Measurements from ENCODE around the gene BCL2L1. TPM values are rescaled to one million over a fixed set of nuclear protein-coding genes. Genes with fewer than 3 reads are reported as not detected.
A peak's percentile ranks its signal among the peaks of the same experiment; 100 is the strongest.

Gene BCL2L1
- polyA plus RNA-seq, 1 of the 3 experiments (the other 2 are of a cell fraction) = 99.9 TPM

- DNase-seq = no peak
- no peaks in the 10 kb centered on the region for H3K27me3 ChIP-seq (ENCODE audit: insufficient read depth)
- TF ChIP-seq RCOR1 (IDR thresholded peaks at IDR 0.05; ENCODE audit: low read length) = no peak
- TF ChIP-seq GATA2 (CRISPR knock-in tag; IDR thresholded peaks at IDR 0.05) = no peak
- TF ChIP-seq CHD2 (IDR thresholded peaks at IDR 0.05; ENCODE audit: low read length, partially characterized antibody) = no peak
- no peak for TF ChIP-seq FOXJ3 (CRISPR knock-in tag; IDR thresholded peaks at IDR 0.05)
- no peak for TF ChIP-seq CTCF (IDR thresholded peaks at IDR 0.05)
- WGBS (ENCODE audit: low lambda C conversion rate) = 67% methylated on average over 1 of the region's 4 CpGs
- no peaks in the 10 kb centered on the region for H3K9me2 ChIP-seq
- H3K79me2 ChIP-seq (ENCODE audit: insufficient read depth) = peaks cover 100% of the 10 kb centered on the region
- no peak overlapping the region for H3K4me3 ChIP-seq (ENCODE audit: low read depth in 2 of 2, low read length in 1 of 2)
- H3F3A ChIP-seq (replicated peaks; ENCODE audit: insufficient read depth) = peaks cover 36% of the 10 kb centered on the region
- peaks cover 4 to 16% of the 10 kb centered on the region in 2 experiments; a peak in 2 of 4 replicates for H3K4me1 ChIP-seq (ENCODE audit: control insufficient read depth in 1 of 2, insufficient read depth in 2 of 2, low read depth in 1 of 2, low read length in 1 of 2)
- H3K9me3 ChIP-seq = no peaks in the 10 kb centered on the region
- H3K4me2 ChIP-seq = no peak overlapping the region; the same call in 1 of the 2 replicates
- POLR2A ChIA-PET = no interaction called here
- peaks cover 43 to 46% of the 10 kb centered on the region in 2 experiments for H3K36me3 ChIP-seq (replicated peaks in 1 of 2; ENCODE audit: control insufficient read depth in 1 of 2, insufficient read depth in 2 of 2, low read length in 1 of 2)
- no peaks in the 10 kb centered on the region for H4K20me1 ChIP-seq (ENCODE audit: insufficient read depth)
- H3K9ac ChIP-seq = no peak overlapping the region
- H3K27ac ChIP-seq (ENCODE audit: low read depth in 2 of 2, low read length in 1 of 2) = peak overlapping the region in 1 of 2 experiments; percentile 80; a peak in 2 of 4 replicates
- CTCF ChIA-PET = interaction anchor here (0.6 to 4.6 kb wide), 3 partner anchors 17 to 1111 kb away, joined by 3 to 18 read pairs (median 3); partner anchors contain the start of gene BCL2L1
- H2AFZ ChIP-seq (ENCODE audit: low read depth) = no peak overlapping the region
Measured at GRCh38 chr20:31705598-31706597, 16.8 kb downstream of the BCL2L1 start.

- no peaks in the 10 kb centered on the region for H3K27me3 ChIP-seq (ENCODE audit: insufficient read depth)
- no peaks in the 10 kb centered on the region for H3K9me2 ChIP-seq
- H3K27ac ChIP-seq (ENCODE audit: low read depth in 2 of 2, low read length in 1 of 2) = peak overlapping the region; percentile 35 to 80; a peak in 3 of 4 replicates
- peaks cover 39 to 49% of the 10 kb centered on the region in 2 experiments for H3K36me3 ChIP-seq (replicated peaks in 1 of 2; ENCODE audit: control insufficient read depth in 1 of 2, insufficient read depth in 2 of 2, low read length in 1 of 2)
- no peak for TF ChIP-seq MAX (IDR thresholded peaks at IDR 0.05; ENCODE audit: low read depth)
- H3K4me3 ChIP-seq (ENCODE audit: low read depth in 2 of 2, low read length in 1 of 2) = no peak overlapping the region
- peak overlapping the region; percentile 13; the same call in 1 of the 2 replicates for H3K4me2 ChIP-seq
- H3K4me1 ChIP-seq (ENCODE audit: control insufficient read depth in 1 of 2, insufficient read depth in 2 of 2, low read depth in 1 of 2, low read length in 1 of 2) = peaks cover 0 to 11% of the 10 kb centered on the region in 2 experiments; a peak in 2 of 4 replicates
- no peak overlapping the region for H2AFZ ChIP-seq (ENCODE audit: low read depth)
- ChIA-PET CTCF (interaction anchor here (4.6 kb wide), 1 partner anchor 18 kb away, joined by 18 read pairs; the partner anchor contains the start of gene BCL2L1), POLR2A (no interaction called here)
- no peaks in the 10 kb centered on the region for H3K9me3 ChIP-seq
- H3K79me2 ChIP-seq (ENCODE audit: insufficient read depth) = peaks cover 100% of the 10 kb centered on the region
- H4K20me1 ChIP-seq (ENCODE audit: insufficient read depth) = no peaks in the 10 kb centered on the region
- peaks cover 41% of the 10 kb centered on the region for H3F3A ChIP-seq (replicated peaks; ENCODE audit: insufficient read depth)
- DNase-seq = no peak
- peak overlapping the region; percentile 28; the same call in 1 of the 2 replicates for H3K9ac ChIP-seq
Measured at GRCh38 chr20:31705191-31705590, 17.5 kb downstream of the BCL2L1 start.

All from SK-N-SH (cell line).